Right renal cortex interstitium (tissue), 3 donors: Measurements from ENCODE around the gene TMEM50A. TPM values are rescaled to one million over a fixed set of nuclear protein-coding genes. Genes with fewer than 3 reads are reported as not detected.
"Not testable (repeated sequence)": the region's sequence is repeated elsewhere in the genome, so short reads cannot be mapped to it uniquely, and the experiment has no call there.

Experiments used
- DNase-seq, 3 donors: peaks; one replicate each; pipeline ENCODE4 v3.0.0-alpha.2; 2013; ENCODE audit warnings: low read depth in 3 of 3, low spot score in 2 of 3
- polyA plus RNA-seq, 3 donors: library from polyadenylated mRNA; unstranded; fragments of 120-200 nt; gene quantifications; one replicate each; pipeline ENCODE4 v1.2.1, GENCODE V29; 2013; ENCODE audit not compliant: insufficient read length in 3 of 3

The TMEM50A gene
- 100 to 1,000 TPM; 137 to 142 (median 138) TPM for polyA plus RNA-seq

DNA sequence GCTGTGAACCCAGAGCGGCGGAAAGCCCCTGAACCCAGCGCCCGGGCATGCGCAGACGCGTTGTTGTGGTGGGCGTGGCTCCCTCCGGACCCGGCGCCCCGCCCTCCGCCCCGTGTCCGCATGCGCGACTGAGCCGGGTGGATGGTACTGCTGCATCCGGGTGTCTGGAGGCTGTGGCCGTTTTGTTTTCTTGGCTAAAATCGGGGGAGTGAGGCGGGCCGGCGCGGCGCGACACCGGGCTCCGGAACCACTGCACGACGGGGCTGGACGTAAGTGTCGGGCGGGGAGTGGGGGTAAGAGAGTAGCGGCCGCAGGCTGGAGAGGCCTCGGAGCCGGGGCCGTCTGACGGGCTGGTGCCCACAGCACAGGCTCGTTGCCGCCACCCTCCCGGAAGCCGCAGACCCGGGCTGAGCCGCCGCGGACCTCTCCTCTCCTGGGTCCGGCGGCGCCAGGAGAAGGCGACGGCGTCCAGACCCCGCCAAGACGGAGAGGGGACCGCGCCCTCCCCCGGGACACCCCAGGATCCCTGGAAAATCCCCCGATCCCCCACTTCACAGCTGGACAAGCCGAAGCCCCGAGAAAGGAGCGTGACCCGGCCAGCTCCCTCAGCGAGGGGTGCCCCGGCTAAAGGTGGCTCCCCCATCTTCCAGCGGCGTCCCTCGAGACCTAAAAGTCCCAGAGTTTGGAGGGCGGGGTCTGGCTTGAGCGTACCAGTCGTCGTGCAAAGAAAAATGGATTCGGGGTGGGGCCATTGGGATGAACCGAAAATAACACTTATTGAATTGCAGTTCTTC, at the start of gene TMEM50A:
Gene TMEM50A (plus strand): TSS at position 147 of the 794 bp plus-strand sequence. CDS start 2,153 bp downstream, outside the sequence.
- peak; percentile 72 to 76 (median 75) for DNase-seq

DNA sequence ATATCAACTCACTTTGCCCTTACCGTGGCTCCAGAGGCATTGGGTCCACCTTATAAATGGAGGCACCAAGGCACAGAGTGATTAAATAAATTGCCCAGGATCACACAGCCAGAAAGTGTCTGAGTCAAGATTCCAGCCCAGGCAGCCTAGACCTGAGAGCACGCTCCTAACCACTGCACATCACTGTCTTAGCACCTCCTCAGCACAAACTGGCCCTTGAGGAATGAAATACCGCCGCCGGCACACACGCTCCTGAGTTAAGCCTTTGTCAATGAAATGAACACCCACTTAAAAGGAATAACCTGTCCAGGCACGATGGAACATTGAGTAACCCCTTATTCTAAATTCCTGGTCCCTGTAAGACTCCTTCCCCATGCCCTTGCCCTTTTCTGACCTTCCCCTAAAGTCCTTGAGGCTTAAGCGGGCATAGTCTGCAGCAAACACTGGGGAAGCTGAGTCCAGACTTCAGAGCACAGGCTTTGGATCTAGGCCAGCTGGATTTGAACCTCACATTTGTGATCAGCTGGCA, 49.5 kb upstream of the TMEM50A start:
- not testable (repeated sequence) for DNase-seq

DNA sequence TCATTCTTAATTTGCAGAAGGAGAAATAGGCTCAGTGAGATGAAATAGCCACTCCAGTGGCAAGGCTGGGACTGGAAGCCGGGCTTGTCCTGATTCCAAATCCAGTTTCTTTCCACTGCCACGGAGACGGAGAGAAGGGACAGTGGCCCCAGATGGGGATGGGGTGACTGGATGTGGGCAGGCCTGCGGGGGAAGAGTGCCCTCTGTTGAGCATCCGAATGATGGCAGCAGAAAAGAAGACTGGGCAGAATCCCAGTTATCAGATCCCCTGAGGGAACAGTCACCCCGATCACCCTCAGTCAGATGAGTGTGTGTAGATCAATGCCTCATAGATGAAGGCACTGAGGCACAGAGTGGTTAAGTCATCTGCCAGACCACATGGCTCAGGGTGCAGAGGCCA, 48.1 kb upstream of the TMEM50A start:
- DNase-seq = not testable (repeated sequence)

DNA sequence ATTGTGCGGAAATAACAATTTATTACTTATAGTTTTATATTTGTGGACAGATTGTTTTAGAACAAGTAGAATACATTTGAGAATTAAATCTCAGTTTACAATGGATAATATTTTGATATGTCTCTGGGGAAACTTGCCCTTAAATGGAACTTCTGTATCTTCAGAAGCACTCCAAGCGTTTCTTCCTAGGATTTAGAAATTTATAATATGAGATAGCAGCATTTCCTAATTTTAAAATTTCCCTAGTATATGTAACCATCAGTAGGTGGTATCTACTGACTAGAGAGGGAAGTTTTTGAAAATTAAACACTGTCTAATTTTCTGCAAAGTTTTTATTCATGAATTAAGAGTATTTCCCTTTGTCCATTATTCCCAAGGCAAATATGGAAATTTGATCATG, 44.7 kb upstream of the TMEM50A start:
- not testable (repeated sequence) for DNase-seq

DNA sequence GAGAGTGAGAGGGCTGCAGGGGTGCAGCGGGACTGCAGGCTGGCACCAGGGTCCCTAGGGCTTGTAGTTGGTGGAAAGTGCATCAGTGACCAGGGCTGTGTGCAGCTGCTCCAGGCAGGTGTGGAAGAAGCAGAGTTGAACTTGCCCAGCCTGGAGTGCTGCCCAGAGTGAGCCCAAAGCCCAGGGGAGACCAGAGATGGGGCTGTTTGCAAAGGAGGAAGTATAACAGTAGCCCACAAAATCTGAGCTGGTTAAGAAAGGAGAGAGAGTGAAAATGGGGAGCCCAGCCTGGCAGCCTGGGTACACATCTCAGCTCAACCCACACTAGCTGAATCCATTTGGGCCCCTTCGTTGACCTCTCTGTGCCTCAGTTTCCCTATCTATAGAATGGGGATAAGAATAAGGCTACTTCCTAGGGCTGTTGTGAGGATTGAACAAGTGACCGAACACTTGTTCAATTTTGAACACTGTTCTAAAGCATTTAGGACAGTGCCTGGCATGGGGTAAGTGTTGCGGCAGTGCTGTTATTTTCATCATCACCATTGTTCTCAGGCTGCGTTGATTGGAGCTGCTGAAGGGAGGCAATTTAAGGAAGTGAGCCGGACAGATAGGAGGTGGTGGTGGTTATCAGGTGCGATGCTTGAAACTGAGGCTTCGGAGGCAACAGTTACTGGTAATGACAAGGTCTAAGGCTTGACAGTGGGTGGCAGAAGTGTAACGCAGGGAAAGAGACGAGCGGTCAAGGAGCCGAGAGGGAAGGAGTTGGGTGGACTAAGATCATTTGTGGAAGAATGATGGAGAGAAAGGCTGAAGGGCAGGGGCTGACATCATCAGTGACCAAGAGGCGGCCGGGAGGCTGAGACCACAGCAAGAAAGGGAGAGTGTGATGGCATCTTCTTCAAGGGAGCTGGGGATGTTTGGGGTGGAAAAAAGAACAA, 43.0 kb upstream of the TMEM50A start:
- DNase-seq = not testable (repeated sequence)

DNA sequence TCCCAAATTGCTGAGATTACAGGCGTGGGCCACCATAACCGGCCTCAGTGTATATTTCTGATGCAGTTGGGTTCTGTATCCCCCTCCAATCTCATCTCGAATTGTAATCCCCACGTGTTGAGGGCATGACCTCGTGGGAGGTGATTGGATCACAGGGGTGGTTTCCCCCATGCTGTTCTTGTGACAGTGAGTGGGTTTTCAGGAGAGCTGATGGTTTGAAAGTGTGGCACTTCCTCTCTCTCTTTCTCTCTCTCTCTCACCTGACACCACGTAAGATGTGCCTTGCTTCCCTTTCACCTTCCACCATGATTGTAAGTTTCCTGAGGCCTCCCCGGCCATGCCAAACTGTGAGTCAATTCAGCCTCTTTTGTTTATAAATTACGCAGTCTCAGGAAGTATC, 41.6 kb upstream of the TMEM50A start:
- DNase-seq = not testable (repeated sequence)

DNA sequence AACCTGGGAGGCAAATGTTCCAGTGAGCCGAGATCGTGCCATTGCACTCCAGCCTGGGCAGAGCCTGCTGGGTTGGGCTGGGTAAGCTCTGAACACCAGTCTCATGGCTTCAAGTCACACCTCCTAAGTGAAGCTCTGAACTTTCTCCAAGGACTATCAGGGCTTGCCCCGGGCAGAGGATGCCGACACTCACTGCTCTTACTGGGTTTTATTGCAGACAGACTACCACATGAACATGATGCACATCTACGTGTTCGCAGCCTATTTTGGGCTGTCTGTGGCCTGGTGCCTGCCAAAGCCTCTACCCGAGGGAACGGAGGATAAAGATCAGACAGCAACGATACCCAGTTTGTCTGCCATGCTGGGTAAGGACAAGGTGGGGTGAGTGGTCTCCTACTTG, 37.4 kb upstream of the TMEM50A start:
- DNase-seq = not testable (repeated sequence)

DNA sequence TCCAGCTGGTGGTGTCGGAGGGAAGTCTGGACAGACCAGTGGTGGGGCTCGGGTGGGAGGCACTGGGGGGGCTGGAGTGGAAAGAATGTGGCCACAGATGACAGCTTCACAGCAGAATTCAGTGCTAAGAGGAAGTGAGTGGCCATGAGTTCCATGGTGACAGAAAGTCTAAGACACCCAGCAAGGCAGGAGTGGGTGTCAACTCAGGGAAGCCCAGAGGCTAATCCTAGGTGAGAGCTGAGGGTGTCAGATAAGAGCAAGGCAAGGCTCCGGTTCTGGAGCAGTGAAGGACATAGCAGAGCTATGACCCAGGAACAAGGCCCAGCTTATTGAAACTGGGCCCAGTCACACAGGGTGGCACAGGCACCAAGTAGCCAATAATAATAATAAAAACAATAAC, 35.8 kb upstream of the TMEM50A start:
- DNase-seq = not testable (repeated sequence)

DNA sequence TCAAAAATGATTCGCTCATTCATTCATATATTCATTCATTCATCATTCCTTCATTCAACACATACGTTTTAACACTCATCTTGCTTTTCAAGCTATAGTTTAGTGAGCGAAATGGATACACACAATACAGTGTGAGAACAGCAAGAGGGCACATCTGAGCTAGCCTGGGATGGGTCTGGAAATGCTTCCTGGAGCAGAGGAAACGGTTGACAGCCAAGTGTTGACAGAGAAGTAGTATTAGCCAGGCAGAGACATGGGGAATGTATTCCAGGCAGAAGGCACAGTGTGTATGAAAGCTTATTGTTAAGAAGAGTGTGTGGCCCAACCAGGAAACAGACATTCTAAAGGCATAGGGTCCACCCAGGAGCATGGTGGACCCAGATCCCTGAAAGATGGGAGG, 33.2 kb upstream of the TMEM50A start:
- DNase-seq = not testable (repeated sequence)

DNA sequence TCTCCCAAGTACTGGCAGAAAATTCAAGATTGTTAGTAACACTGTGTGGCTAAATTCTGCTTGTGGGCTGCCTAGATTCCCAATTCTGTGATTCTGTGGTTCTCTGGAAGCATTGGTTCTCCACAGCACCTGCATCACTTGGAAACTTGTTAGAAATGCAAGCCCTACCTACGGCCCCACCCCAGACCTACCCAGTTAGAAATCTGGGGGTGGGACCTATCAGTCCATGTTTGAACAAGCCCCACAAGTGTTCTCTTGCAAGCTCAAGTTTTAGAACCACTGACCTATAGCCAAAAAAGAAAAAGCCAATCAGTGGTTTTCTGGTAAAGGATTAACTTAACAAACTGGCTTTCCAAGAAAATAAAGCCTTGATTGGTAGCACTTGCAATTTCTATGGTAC, 30.0 kb upstream of the TMEM50A start:
- not testable (repeated sequence) for DNase-seq

DNA sequence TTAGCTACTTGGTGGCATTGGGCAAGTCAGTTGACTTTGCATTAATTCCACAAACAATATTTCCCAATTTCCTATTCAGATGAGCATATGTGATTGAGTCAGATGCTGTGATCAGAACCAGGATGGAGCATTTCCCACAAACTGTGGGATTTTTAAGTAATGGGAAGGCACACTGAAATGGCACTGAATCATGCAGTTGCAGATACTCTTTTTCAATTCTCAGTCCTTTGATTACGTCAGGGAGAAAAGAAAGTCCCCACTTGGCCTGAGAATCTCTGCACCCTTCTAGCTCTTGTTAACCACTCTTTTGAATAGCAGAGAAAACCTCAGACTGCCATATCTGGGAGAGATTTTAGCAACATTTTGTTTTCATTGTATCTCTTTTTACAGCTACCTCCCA, 29.0 kb upstream of the TMEM50A start:
- not testable (repeated sequence) for DNase-seq

DNA sequence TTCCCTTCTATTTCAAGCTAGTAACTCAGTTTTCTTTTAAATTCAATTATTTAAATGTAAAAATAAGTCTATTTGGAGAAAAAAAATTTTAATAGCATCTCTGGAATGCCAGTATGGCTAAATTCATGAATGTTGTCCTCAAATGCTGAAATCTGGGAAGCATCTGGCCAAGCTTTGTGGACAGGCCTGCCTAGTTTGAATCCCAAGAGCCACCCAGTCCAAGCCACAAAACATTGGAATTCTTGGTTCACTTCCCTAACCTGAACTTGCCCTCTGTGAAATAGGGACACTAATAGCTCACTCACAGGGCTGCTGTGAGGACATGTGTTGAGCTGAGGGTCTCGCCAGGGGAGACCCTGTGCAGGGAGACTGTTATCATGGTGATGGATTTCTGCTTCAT, 28.6 kb upstream of the TMEM50A start:
- DNase-seq = not testable (repeated sequence)

DNA sequence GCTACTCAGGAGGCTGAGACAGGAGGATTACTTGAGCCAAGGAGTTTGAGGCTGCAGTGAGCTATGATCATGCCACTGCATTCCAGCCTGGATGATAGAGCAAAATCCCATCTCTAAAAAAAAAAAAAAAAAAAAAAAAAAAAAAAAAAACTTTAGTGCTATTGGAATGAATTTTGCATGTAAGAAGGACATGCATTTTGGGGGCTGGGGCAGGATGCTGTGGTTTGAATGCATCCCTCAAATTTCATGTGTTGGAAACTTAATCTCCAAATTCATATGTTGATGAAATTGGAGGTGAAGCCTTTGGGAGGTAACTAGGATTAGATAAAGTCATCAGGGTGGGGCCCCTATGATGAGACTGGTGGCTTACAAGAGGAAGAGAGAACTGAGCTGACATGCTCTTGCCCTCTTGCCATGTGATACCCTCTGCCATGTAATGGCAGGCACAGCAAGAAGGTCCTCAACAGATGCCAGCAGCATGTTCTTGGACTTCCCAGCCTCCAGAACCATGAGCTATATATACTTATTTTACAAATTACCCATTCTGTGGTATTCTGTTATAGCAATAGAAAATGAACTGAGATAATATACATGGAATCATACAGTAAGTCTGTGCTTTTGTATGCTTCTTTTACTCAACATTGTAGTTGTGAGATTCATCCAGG, 25.2 kb upstream of the TMEM50A start:
- not testable (repeated sequence) for DNase-seq

DNA sequence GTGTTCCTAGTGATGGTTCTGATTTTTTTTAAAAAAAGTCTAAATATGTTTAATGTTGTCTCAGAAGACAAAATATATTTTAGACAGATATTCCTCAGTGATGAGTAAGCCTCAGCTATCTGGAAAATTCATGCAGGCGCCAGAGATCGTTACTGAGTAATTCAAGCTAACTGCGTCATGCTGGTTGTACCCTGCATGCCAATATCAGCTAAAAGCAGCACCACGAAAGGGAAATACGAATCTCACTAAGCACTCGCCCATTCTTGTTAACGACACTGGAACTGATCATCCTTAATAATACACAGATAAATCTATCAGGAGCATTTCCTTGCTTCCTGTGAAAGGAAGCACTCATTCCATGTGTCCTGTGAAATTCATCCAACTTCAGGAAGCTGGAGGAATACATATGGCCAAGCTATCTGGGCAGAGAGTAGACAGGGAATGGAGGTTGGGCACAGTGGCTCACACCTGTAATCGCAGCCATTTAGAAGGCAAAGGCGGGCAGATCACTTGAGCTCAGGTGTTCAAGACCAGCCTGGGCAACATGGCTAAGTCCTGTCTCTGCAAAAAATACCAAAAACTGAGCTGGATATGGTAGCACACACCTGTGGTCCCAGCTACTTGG, 17.7 kb upstream of the TMEM50A start:
- DNase-seq = not testable (repeated sequence)

DNA sequence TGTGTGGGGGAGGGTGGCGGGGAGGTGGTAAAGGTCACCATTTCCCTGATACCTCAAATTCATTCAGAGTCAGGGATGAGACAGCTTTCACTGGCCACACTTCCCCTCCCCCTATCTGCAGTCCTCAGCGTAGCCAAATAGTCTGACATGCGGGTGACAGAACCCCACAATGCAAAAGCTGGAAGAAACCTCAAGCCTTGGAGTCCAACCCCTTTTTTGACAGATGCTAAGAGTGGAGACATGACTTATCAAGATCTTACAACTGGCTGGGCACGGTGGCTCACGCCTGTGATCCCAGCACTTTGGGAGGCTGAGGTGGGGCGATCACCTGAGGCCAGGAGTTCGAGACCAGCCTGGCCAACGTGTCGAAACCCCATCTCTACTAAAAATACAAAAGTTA, 16.0 kb upstream of the TMEM50A start:
- DNase-seq = not testable (repeated sequence)

DNA sequence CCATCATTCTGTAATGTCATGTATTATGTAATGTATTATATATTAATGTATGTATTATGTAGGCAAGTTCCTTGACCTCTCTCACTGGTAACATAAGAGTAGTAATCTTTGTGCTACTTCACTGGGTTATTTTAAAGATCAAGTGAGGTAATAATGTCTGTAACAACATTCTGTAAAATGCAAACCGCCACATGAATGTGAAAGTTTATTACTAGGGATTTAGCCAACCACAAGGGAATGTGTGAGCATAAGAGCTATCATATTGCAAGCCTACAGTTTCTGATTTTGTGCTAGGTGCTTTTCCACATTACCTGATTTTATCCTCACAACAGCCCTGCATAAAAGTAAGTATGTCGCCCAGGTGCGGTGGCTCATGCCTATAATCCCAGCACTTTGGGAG, 13.7 kb upstream of the TMEM50A start:
- not testable (repeated sequence) for DNase-seq

DNA sequence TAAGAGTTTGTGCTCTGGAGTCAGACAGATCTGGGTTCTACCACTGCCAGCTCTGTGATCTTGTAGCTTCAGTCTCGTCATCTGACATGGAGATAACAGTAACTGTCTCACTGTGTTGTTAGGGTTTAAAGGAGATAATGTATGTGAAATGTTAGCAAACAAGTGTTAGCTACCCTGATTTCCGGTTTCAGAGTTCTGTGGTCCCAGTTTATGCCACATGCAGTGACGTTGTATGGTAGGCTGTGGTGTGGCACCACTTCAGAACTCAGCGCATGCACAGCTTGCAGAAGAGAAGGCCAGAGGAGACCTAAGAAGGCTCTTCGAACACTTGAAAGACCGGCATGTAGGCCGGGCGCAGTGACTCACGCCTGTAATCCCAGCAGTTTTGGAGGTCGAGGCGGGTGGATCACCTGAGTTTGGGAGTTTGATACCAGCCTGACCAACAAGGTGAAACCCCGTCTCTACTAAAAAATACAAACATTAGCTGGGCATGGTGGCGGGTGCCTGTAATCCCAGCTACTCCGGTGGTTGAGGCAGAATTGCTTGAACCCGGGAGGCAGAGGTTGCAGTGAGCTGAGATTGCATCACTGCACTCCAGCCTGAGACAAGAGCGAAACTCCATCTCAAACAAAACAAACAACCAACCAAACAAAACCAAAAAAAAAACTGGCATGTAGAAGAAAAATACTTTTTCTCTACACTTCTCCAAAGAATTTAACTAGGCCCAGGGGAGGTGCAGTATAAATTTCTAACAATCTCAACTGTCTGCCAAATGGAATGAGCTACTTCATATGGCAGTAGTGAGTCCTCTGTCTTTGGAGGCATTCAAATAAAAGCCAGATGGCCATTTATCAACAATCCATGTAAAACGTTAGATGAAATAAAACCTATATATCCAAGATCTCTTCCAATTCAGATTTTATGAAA, 10.0 kb upstream of the TMEM50A start:
- not testable (repeated sequence) for DNase-seq

DNA sequence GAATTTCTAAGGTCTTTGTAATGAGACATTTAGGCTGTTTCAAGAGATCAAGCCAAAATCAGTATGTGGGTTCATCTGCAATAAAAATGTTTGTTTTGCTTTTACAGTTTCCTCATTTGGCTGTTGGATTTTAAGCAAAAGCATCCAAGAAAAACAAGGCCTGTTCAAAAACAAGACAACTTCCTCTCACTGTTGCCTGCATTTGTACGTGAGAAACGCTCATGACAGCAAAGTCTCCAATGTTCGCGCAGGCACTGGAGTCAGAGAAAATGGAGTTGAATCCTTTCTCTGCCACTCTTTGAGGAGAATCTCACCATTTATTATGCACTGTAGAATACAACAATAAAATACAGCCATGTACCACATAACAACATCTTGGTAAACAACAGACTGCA, 9.3 kb upstream of the TMEM50A start:
- DNase-seq = not testable (repeated sequence)

DNA sequence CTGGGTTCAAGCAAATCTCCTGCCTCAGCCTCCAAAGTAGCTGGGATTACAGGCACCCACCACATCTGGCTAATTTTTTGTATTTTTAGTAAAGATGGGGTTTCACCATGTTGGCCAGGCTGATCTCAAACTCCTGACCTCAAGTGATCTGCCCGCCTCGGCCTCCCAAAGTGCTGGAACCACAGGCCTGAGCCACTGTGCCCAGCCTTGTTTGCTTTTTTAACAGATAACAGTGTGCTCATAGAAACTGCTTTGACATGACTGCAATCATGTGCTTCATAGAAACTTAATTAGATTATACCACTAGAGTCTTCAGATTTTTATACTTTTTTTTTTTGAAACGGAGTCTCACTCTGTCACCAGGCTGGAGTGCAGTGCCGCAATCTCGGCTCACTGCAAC, 8.8 kb upstream of the TMEM50A start:
- DNase-seq = not testable (repeated sequence)
